AG09309 (cell line): Measurements from ENCODE around the gene C10orf90.

Experiments
- DNase-seq: peaks from one replicate; pipeline ENCODE4 v3.0.0-alpha.2; 2010; ENCODE audit warnings: low read depth
- H3K4me3 ChIP-seq: 2 replicates; pipeline ENCODE4 v1.5.1; 2011; ENCODE audit warnings: mild to moderate bottlenecking, low read depth, low read length, moderate library complexity; ENCODE audit not compliant: control insufficient read depth
- CTCF ChIP-seq: IDR thresholded peaks from 2 replicates; pipeline ENCODE4 v1.5.1; 2011; ENCODE audit warnings: mild to moderate bottlenecking, low read depth, low read length, inconsistent platforms; ENCODE audit not compliant: insufficient read depth, control insufficient read depth; ENCODE audit errors: missing control alignments

Gene C10orf90

GRCh38 chr10:126629925-126630624 is 40.4 kb downstream of the C10orf90 start:
- H3K4me3 ChIP-seq: no peak overlapping the region
- TF ChIP-seq CTCF: no peak
- no peak for DNase-seq

- no peak for DNase-seq
- TF ChIP-seq CTCF: no peak
- no peak overlapping the region for H3K4me3 ChIP-seq
These were observed 41.7 kb downstream of the C10orf90 start for GRCh38 chr10:126628746-126629145.

GRCh38 chr10:126621846-126622245 is 48.6 kb downstream of the C10orf90 start:
- H3K4me3 ChIP-seq: no peak overlapping the region
- no peak for DNase-seq
- TF ChIP-seq CTCF: no peak

- DNase-seq: no peak
- H3K4me3 ChIP-seq: no peak overlapping the region
- TF ChIP-seq CTCF: no peak
These were observed 52.0 kb downstream of the C10orf90 start for GRCh38 chr10:126618466-126618865.

GRCh38 chr10:126617733-126618132 is 52.8 kb downstream of the C10orf90 start:
- no peak for TF ChIP-seq CTCF
- no peak overlapping the region for H3K4me3 ChIP-seq
- no peak for DNase-seq

- TF ChIP-seq CTCF: no peak
- H3K4me3 ChIP-seq: no peak overlapping the region
These were observed 53.3 kb downstream of the C10orf90 start for GRCh38 chr10:126617208-126617607.

More at GRCh38 chr10:126617208-126617607, 53.3 kb downstream of the C10orf90 start:
- DNase-seq: no peak
